ENCODE data around the gene HMGN1.

DNA sequence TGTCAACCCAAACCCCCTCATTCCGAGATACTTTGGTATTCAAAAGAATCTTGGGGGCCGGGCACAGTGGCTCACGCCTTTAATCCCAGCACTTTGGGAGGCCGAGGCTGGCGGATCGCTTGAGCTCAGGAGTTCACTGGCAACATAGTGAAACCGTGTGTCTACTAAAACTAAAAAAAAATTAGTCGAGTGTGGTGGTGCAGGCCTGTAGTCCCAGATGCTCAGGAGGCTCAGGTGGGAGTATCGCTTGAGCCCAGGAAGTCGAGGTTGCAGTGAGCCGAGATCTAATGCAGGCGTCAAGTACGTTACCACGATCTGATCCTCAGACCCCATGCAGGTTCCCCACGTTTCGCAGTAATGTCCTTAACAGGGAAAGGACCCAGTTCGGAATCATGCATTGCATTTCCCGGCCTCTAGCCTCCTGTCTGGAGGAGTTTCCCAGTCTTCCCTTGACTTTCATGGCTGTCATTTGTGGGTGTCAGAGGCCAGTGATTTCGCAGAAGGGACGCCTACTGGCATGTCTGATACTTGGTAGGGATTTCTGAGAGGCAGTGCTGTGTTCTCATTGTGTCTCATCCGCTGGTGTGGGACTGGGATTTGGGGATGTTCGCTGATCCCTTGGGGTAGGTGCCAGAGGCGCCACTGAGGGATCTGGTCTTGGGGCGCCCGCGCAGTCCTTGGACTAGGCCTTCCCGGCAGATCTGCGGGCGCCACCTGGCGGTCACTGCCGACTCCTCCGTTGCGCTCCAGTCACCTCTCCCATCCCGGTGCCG, 39.3 kb upstream of the HMGN1 start:
- no peak for TF ChIP-seq EZH2 (IDR thresholded peaks at IDR 0.05; ENCODE audit: borderline replicate concordance, low read depth, low read length, severe bottlenecking)
- TF ChIP-seq, protein P1, sequence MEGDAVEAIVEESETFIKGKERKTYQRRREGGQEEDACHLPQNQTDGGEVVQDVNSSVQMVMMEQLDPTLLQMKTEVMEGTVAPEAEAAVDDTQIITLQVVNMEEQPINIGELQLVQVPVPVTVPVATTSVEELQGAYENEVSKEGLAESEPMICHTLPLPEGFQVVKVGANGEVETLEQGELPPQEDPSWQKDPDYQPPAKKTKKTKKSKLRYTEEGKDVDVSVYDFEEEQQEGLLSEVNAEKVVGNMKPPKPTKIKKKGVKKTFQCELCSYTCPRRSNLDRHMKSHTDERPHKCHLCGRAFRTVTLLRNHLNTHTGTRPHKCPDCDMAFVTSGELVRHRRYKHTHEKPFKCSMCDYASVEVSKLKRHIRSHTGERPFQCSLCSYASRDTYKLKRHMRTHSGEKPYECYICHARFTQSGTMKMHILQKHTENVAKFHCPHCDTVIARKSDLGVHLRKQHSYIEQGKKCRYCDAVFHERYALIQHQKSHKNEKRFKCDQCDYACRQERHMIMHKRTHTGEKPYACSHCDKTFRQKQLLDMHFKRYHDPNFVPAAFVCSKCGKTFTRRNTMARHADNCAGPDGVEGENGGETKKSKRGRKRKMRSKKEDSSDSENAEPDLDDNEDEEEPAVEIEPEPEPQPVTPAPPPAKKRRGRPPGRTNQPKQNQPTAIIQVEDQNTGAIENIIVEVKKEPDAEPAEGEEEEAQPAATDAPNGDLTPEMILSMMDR (IDR thresholded peaks at IDR 0.05; ENCODE audit: borderline replicate concordance, extremely low read depth, low read length, poor library complexity, severe bottlenecking) = peak; percentile 95

All from DND-41 (cell line).